Measurements from ENCODE around the gene MEPCE.

The MEPCE gene

GRCh38 chr7:100396421-100396982 is 33.1 kb upstream of the MEPCE start:
- ChIA-PET CTCF (interaction anchor here (3.9 kb wide), 1 partner anchor 11 kb away, joined by 28 read pairs; no protein-coding TSS in a partner anchor), POLR2A (no interaction called here)
- H3K4me3 ChIP-seq (ENCODE audit: low read depth, low read length), result no peak overlapping the region
- no peak for DNase-seq (ENCODE audit: low read depth, low spot score)
- TF ChIP-seq CTCF (IDR thresholded peaks at IDR 0.05; ENCODE audit: insufficient read depth, low read length, missing control alignments), result no peak

GRCh38 chr7:100397315-100398081 is 32.1 kb upstream of the MEPCE start:
- no peak for TF ChIP-seq CTCF (IDR thresholded peaks at IDR 0.05; ENCODE audit: insufficient read depth, low read length, missing control alignments)
- POLR2A ChIA-PET, result no interaction called here
- H3K4me3 ChIP-seq (ENCODE audit: low read depth, low read length), result no peak overlapping the region
- DNase-seq (ENCODE audit: low read depth, low spot score), result no peak
- CTCF ChIA-PET, result interaction anchor here (3.9 kb wide), 1 partner anchor 10 kb away, joined by 28 read pairs; no protein-coding TSS in a partner anchor

- no peak for TF ChIP-seq CTCF (IDR thresholded peaks at IDR 0.05; ENCODE audit: insufficient read depth, low read length, missing control alignments)
- no peak overlapping the region for H3K4me3 ChIP-seq (ENCODE audit: low read depth, low read length)
- CTCF ChIA-PET, result interaction anchor here (3.9 kb wide), 1 partner anchor 9 kb away, joined by 28 read pairs; no protein-coding TSS in a partner anchor
- DNase-seq (ENCODE audit: low read depth, low spot score), result no peak
- POLR2A ChIA-PET, result no interaction called here
These were observed 31.4 kb upstream of the MEPCE start for GRCh38 chr7:100398239-100398638.

GRCh38 chr7:100400041-100400440 is 29.6 kb upstream of the MEPCE start:
- no peak for DNase-seq (ENCODE audit: low read depth, low spot score)
- ChIA-PET CTCF (interaction anchor here (1.0 to 1.1 kb wide), 3 partner anchors 8 to 13 kb away, joined by 3 to 4 read pairs (median 4); no protein-coding TSS in a partner anchor), POLR2A (no interaction called here)
- TF ChIP-seq CTCF (IDR thresholded peaks at IDR 0.05; ENCODE audit: insufficient read depth, low read length, missing control alignments), result no peak
- no peak overlapping the region for H3K4me3 ChIP-seq (ENCODE audit: low read depth, low read length)

GRCh38 chr7:100400656-100401055 is 29.0 kb upstream of the MEPCE start:
- DNase-seq (ENCODE audit: low read depth, low spot score), result no peak
- H3K4me3 ChIP-seq (ENCODE audit: low read depth, low read length), result no peak overlapping the region
- no peak for TF ChIP-seq CTCF (IDR thresholded peaks at IDR 0.05; ENCODE audit: insufficient read depth, low read length, missing control alignments)
- CTCF ChIA-PET, result interaction anchor here (0.8 kb wide), 1 partner anchor 10 kb away, joined by 3 read pairs; no protein-coding TSS in a partner anchor
- POLR2A ChIA-PET, result no interaction called here

GRCh38 chr7:100401811-100402210 is 27.8 kb upstream of the MEPCE start:
- no peak for TF ChIP-seq CTCF (IDR thresholded peaks at IDR 0.05; ENCODE audit: insufficient read depth, low read length, missing control alignments)
- no peak for DNase-seq (ENCODE audit: low read depth, low spot score)
- ChIA-PET CTCF (interaction anchor here (2.3 kb wide), 1 partner anchor 10 kb away, joined by 10 read pairs; no protein-coding TSS in a partner anchor), POLR2A (interaction anchor here (0.6 kb wide), 1 partner anchor 14 kb away, joined by 4 read pairs; no protein-coding TSS in a partner anchor)
- no peak overlapping the region for H3K4me3 ChIP-seq (ENCODE audit: low read depth, low read length)

All from AG04449 (cell line).